GM10248 (cell line): ENCODE data around the gene BIN2.

Experiments
- CTCF ChIA-PET: fragments of 300-600 bp; sonication (Branson Sonifier 250); formaldehyde crosslinking; extraction: SDS; loops from one replicate; lab custom pipeline; 2021; ENCODE audit warnings: antibody characterized with exemption; lab: Yijun Ruan, JAX
- POLR2A ChIA-PET: fragments of 350-650 bp; sonication (Branson Sonifier 250); formaldehyde crosslinking; extraction: SDS; loops from one replicate; lab custom pipeline; 2020; ENCODE audit warnings: antibody characterized with exemption; lab: Yijun Ruan, JAX
- DNase-seq: peaks from one replicate; pipeline ENCODE4 v3.0.0; 2012; ENCODE audit errors: extremely low spot score
- TF ChIP-seq, protein P1 (sequence below): IDR thresholded peaks from 2 replicates; pipeline ENCODE4 v1.5.1; 2012; ENCODE audit warnings: mild to moderate bottlenecking, low read depth; ENCODE audit errors: extremely low read depth, missing control alignments, control extremely low read depth

Gene BIN2

DNA sequence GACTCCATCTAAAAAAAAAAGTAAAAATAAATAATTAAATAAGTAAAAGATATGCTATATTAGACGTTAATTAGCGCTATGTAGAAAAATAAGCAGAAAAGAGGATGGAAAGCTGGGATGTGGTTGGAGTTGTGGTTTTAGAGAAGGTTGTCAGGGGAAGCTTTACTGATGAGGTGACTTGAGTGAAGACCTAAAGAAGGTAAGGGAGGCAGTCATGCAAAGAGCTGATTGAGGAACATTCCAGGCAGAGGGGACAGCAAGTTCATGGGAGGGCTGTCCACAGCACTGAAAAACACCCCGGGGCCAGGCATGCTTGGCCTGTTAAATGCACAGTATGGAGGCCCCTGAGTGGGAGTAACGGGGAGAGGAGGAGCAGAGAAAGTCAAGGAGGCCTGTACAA is 69.4 kb downstream of the BIN2 start:
- POLR2A ChIA-PET: interaction anchor here (0.5 kb wide), 1 partner anchor 535 kb away, joined by 3 read pairs; no protein-coding TSS in a partner anchor
- CTCF ChIA-PET: interaction anchor here (0.9 to 1.1 kb wide), 2 partner anchors 9 to 87 kb away, joined by 3 read pairs; no protein-coding TSS in a partner anchor
- DNase-seq: no peak
- TF ChIP-seq, protein P1, sequence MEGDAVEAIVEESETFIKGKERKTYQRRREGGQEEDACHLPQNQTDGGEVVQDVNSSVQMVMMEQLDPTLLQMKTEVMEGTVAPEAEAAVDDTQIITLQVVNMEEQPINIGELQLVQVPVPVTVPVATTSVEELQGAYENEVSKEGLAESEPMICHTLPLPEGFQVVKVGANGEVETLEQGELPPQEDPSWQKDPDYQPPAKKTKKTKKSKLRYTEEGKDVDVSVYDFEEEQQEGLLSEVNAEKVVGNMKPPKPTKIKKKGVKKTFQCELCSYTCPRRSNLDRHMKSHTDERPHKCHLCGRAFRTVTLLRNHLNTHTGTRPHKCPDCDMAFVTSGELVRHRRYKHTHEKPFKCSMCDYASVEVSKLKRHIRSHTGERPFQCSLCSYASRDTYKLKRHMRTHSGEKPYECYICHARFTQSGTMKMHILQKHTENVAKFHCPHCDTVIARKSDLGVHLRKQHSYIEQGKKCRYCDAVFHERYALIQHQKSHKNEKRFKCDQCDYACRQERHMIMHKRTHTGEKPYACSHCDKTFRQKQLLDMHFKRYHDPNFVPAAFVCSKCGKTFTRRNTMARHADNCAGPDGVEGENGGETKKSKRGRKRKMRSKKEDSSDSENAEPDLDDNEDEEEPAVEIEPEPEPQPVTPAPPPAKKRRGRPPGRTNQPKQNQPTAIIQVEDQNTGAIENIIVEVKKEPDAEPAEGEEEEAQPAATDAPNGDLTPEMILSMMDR: no peak

DNA sequence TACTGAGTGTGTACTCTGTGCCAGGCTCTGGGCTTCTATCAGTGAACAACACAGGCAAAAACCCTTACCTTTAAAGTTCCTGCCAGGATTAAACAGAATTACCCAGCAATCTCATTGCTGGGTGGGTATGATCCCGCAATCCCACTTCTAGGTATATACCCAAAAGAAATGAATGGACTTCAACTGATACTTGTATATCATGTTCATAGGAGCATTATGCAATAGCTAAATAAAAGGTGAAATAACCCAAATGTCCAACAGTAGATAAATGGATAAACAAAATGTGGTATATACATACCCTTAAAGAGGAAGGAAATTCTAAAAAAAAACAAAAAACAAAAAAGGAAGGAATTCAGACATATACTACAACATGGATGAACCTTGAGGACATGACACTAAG is 70.7 kb downstream of the BIN2 start:
- no peak for DNase-seq
- TF ChIP-seq, protein P1: no peak
- ChIA-PET POLR2A (interaction anchor here (1.3 kb wide), 1 partner anchor 13 kb away, joined by 4 read pairs; no protein-coding TSS in a partner anchor), CTCF (interaction anchor here (0.7 to 2.5 kb wide), 19 partner anchors 9 to 486 kb away, joined by 3 to 15 read pairs (median 5); partner anchors contain the start of gene SLC11A2)

DNA sequence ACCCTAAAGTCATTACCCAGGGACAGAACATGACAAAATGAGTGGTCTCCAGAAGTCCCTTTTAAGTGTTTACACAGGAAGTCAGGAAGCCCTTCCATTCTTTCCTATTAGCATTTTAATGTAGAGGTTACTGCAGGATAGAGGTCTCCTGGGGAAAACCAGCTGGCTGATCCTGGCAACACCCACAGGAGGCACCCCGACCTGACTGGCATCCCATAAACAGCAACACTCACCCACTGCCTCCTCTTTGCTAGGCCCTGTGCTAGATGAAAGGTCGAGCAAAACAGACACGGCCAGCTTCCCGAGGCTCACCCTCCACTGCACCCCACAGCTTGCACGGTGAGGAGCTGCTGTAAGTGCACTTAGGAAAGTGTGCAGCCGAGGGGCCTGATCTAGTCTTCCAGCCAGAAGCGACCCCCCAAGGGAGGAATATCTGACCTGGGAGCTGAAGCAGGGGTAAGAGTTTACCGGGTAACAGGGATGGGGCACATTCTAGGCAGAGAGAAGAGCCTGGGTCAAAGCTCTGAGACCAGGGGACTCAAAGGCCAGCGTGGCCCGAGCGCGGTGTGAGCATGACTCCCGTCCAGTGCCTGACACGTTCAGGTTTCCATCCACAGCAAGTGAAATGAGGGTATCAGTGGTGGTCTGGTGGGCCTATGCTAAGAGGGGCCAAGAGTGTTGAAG is 76.3 kb downstream of the BIN2 start:
- CTCF ChIA-PET: interaction anchor here (1.0 to 1.8 kb wide), 2 partner anchors 14 to 22 kb away, joined by 4 read pairs; no protein-coding TSS in a partner anchor
- no peak for DNase-seq
- POLR2A ChIA-PET: interaction anchor here (1.0 kb wide), 1 partner anchor 9 kb away, joined by 8 read pairs; no protein-coding TSS in a partner anchor
- TF ChIP-seq, protein P1: no peak

DNA sequence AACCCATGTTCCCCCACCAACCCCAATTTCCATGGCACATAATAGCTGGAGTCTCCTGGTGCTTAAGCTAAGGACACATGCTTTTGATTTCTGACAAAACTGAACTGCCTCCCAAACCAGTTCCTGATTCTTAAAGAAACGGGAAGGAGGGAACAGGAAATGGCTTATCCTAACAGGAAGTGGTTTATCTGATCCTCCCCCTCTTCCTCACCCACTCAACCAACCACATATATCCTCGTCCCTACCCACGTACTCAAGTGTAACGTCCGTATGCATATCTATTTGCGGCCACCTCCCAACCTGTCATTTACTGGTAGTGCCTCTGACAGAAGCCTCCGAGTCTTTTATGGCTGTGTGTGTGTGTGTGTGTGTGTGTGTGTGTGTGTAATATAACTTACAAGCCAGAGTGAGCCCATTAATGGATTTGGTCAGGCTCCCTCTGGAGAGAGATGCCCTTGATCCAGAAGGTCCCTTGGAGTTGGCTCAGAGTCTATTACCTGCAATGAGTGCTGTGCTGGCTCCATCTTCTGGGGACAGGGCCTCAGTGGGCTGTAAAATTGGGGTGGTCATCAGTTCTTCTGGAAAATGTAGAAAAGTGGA is 77.6 kb downstream of the BIN2 start:
- no peak for DNase-seq
- POLR2A ChIA-PET: interaction anchor here (1.0 kb wide), 1 partner anchor 8 kb away, joined by 8 read pairs; no protein-coding TSS in a partner anchor
- TF ChIP-seq, protein P1: peak; percentile 25
- CTCF ChIA-PET: interaction anchor here (1.0 to 1.1 kb wide), 3 partner anchors 17 to 95 kb away, joined by 3 to 4 read pairs (median 3); no protein-coding TSS in a partner anchor

DNA sequence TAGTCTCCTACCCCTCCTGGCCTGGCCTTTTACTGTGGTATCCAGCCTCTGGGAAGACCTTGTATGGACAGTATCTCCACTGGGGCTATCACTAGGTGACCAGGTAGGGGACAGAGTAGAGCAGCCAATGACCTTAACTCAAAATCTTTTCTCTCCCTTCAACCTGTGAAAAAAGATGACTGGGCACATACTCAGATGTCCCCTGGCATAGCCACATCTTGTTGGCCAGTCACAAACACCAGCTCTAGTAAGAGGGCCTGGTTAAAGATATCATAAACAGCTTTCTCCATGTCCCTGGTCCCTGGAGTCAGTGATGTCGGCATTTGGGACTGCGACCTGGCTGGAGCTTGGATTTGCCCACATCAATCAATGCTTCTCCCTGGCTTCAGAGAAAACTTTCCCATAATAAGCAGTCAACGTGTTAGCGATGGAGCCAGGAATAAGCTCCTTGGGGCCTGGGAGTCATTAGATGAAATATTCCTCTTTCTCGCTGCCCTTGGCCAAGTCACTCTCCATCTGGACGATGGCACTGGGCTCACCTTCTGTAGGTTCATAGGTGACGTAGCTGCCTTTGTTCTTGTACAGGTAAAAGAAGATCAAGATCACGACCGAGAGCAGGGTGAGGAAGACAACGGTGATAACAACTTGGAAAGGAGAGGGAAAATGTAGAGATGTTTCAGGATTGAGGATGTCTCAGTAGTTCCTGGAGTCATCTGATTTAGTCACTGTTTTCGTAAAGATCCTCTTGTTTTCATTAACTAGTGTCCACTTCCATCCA is 78.3 kb downstream of the BIN2 start:
- TF ChIP-seq, protein P1: no peak
- ChIA-PET POLR2A (interaction anchor here (0.7 kb wide), 1 partner anchor 25 kb away, joined by 3 read pairs; no protein-coding TSS in a partner anchor), CTCF (interaction anchor here (1.0 to 1.4 kb wide), 4 partner anchors 9 to 95 kb away, joined by 3 to 4 read pairs (median 3); no protein-coding TSS in a partner anchor)
- DNase-seq: no peak
